B cell (primary cell): Measurements from ENCODE around the gene FCN2.

Source experiments
- EZH2 ChIP-seq: IDR thresholded peaks from 2 replicates; pipeline ENCODE4 v1.6.1; 2012; ENCODE audit warnings: borderline replicate concordance, low read depth, mild to moderate bottlenecking, moderate library complexity, low read length; ENCODE audit not compliant: insufficient read depth, poor library complexity, severe bottlenecking
- TF ChIP-seq, protein P1 (sequence below): fragments of 200-600 bp; IDR thresholded peaks from one replicate; pipeline ENCODE4 v1.8.0; 2022; ENCODE audit warnings: antibody characterized with exemption, mild to moderate bottlenecking

DNA sequence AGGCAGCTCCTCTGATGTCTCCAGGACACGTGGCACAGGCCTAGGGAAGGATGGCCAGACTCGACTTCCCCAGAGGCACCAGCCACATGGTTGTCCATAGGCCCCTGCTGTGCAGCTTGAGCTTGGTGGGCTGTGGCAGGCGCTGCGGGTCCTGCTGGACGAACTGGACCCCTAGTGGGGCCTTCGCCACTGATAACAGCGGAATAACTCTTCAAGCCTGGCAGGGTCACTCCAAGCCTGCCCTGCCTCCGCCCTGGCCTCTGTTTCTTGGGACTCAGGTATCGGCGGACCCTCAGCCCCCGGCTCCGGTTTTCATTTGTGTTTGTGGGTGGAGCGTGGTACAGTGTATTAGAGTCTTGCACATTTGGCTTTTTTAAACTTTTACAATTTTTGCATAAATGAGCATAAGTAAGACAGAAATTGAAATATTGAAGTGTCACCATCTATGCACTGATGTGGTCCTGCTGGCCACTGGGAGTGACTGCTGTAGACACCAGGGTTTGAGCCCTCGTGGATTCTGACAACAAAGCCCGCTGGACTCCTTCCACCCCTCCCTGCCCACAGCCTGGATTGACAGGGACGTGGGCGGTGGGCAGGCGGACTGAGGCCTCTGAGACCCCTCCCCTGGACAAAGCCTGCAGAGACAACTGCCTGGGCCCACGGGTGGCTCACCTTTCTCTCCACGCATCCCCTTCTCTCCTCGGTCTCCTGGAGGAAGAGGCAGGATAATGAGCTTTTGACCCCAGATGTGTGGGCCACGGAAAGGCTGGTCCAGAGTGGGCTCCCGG lies 33.3 kb downstream of the FCN2 start:
- TF ChIP-seq, protein P1, sequence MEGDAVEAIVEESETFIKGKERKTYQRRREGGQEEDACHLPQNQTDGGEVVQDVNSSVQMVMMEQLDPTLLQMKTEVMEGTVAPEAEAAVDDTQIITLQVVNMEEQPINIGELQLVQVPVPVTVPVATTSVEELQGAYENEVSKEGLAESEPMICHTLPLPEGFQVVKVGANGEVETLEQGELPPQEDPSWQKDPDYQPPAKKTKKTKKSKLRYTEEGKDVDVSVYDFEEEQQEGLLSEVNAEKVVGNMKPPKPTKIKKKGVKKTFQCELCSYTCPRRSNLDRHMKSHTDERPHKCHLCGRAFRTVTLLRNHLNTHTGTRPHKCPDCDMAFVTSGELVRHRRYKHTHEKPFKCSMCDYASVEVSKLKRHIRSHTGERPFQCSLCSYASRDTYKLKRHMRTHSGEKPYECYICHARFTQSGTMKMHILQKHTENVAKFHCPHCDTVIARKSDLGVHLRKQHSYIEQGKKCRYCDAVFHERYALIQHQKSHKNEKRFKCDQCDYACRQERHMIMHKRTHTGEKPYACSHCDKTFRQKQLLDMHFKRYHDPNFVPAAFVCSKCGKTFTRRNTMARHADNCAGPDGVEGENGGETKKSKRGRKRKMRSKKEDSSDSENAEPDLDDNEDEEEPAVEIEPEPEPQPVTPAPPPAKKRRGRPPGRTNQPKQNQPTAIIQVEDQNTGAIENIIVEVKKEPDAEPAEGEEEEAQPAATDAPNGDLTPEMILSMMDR: no peak
- TF ChIP-seq EZH2: no peak
